ENCODE results near the gene ITPRIPL2. TPM values are rescaled to one million over a fixed set of nuclear protein-coding genes. Genes with fewer than 3 reads are reported as not detected.

Gene ITPRIPL2
- total and polyA plus RNA-seq, 2 of the 13 experiments (the other 11 are each of a cell fraction or from before 2014, with no cell fraction given) = 5.9 to 12.6 TPM

DNA sequence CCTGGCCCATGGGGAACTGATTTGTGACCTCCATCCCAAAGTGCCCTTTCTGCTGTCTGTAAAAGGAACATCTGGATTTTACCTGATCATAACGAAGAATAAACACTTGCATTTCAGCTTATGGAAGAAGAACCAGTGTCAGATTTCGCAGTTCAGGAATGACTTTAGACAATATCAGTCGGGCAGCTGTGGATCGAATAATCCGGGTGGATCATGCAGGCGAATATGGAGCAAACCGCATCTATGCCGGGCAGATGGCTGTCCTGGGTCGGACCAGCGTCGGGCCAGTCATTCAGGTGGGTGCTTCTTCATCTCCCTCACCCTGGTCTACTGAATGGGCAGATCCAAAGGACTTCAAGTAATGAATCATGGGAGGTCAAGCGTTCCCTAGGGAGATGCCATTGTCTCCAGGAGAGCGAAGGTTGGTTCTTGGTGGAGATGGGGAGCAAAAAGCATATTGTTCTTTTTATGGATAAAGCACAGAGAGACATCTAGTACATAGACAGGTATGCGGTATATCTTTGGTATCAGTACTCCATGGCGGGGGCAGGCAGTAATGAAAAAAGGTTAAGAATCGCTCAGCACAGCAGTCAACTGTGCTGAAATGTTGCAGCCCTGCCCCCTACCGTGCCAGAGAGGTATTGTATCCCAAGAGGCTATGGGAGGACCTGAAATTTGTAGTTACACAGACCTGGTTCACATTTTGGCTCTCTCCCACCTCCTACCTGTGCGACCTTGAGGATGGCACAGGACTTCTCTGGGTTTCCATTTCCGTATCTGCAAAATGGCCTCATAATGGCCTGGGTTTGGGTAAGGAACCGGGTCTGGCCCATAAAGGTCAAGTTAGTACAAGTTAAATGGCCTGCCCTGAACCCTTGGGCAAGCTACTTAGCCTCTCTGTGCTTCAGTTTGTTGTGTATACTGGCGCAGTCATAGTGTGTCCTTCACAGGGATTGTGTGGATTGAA, 41.7 kb upstream of the ITPRIPL2 start (continued):
- TF ChIP-seq, protein P1, sequence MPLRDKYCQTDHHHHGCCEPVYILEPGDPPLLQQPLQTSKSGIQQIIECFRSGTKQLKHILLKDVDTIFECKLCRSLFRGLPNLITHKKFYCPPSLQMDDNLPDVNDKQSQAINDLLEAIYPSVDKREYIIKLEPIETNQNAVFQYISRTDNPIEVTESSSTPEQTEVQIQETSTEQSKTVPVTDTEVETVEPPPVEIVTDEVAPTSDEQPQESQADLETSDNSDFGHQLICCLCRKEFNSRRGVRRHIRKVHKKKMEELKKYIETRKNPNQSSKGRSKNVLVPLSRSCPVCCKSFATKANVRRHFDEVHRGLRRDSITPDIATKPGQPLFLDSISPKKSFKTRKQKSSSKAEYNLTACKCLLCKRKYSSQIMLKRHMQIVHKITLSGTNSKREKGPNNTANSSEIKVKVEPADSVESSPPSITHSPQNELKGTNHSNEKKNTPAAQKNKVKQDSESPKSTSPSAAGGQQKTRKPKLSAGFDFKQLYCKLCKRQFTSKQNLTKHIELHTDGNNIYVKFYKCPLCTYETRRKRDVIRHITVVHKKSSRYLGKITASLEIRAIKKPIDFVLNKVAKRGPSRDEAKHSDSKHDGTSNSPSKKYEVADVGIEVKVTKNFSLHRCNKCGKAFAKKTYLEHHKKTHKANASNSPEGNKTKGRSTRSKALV (CRISPR knock-in tag; IDR thresholded peaks at IDR 0.05) = no peak
- no peak for TF ChIP-seq ZNF317 (CRISPR knock-in tag; IDR thresholded peaks at IDR 0.05)
- TF ChIP-seq TBP (CRISPR knock-in tag; IDR thresholded peaks at IDR 0.05) = no peak
- TF ChIP-seq ISL2 (CRISPR knock-in tag; IDR thresholded peaks at IDR 0.05) = no peak
- no peak for TF ChIP-seq ZNF737 (CRISPR knock-in tag; IDR thresholded peaks at IDR 0.05; ENCODE audit: borderline replicate concordance)
- peak; percentile 95 for TF ChIP-seq RAD21 (CRISPR knock-in tag; IDR thresholded peaks at IDR 0.05)
- TF ChIP-seq ZNF577 (CRISPR knock-in tag; IDR thresholded peaks at IDR 0.05; ENCODE audit: borderline replicate concordance, low read depth) = no peak
- TF ChIP-seq, protein P2, sequence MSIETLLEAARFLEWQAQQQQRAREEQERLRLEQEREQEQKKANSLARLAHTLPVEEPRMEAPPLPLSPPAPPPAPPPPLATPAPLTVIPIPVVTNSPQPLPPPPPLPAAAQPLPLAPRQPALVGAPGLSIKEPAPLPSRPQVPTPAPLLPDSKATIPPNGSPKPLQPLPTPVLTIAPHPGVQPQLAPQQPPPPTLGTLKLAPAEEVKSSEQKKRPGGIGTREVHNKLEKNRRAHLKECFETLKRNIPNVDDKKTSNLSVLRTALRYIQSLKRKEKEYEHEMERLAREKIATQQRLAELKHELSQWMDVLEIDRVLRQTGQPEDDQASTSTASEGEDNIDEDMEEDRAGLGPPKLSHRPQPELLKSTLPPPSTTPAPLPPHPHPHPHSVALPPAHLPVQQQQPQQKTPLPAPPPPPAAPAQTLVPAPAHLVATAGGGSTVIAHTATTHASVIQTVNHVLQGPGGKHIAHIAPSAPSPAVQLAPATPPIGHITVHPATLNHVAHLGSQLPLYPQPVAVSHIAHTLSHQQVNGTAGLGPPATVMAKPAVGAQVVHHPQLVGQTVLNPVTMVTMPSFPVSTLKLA (IDR thresholded peaks at IDR 0.05) = no peak
- TF ChIP-seq, protein P3, sequence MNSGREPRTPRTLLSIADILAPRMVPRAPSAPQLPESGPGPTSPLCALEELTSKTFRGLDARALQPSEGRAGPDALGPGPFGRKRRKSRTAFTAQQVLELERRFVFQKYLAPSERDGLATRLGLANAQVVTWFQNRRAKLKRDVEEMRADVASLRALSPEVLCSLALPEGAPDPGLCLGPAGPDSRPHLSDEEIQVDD (CRISPR knock-in tag; IDR thresholded peaks at IDR 0.05; ENCODE audit: borderline replicate concordance) = no peak
- no peak for TF ChIP-seq KLF13 (CRISPR knock-in tag; IDR thresholded peaks at IDR 0.05)
- no peak for TF ChIP-seq GTF3A (CRISPR knock-in tag; conservative IDR thresholded peaks at IDR 0.05)
- TF ChIP-seq ZNF17 (CRISPR knock-in tag; IDR thresholded peaks at IDR 0.05) = peak; percentile 49; the same call in 1 of the 2 replicates
- no peak for TF ChIP-seq TARDBP (CRISPR knock-in tag; IDR thresholded peaks at IDR 0.05)
- TF ChIP-seq ZNF430 (CRISPR knock-in tag; IDR thresholded peaks at IDR 0.05) = no peak
- peak; percentile 23; the same call in 1 of the 2 replicates for TF ChIP-seq ZFX (CRISPR knock-in tag; IDR thresholded peaks at IDR 0.05; ENCODE audit: low read depth)
- no peak for TF ChIP-seq HDAC6 (IDR thresholded peaks at IDR 0.05; ENCODE audit: low read depth, low read length)
- TF ChIP-seq, protein P4, sequence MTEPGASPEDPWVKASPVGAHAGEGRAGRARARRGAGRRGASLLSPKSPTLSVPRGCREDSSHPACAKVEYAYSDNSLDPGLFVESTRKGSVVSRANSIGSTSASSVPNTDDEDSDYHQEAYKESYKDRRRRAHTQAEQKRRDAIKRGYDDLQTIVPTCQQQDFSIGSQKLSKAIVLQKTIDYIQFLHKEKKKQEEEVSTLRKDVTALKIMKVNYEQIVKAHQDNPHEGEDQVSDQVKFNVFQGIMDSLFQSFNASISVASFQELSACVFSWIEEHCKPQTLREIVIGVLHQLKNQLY (CRISPR knock-in tag; IDR thresholded peaks at IDR 0.05) = no peak
- TF ChIP-seq, protein P5, sequence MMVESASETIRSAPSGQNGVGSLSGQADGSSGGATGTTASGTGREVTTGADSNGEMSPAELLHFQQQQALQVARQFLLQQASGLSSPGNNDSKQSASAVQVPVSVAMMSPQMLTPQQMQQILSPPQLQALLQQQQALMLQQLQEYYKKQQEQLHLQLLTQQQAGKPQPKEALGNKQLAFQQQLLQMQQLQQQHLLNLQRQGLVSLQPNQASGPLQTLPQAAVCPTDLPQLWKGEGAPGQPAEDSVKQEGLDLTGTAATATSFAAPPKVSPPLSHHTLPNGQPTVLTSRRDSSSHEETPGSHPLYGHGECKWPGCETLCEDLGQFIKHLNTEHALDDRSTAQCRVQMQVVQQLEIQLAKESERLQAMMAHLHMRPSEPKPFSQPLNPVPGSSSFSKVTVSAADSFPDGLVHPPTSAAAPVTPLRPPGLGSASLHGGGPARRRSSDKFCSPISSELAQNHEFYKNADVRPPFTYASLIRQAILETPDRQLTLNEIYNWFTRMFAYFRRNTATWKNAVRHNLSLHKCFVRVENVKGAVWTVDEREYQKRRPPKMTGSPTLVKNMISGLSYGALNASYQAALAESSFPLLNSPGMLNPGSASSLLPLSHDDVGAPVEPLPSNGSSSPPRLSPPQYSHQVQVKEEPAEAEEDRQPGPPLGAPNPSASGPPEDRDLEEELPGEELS (CRISPR knock-in tag; IDR thresholded peaks at IDR 0.05) = peak; percentile 14; the same call in 1 of the 2 replicates
- TF ChIP-seq NFE2L1 (CRISPR knock-in tag; IDR thresholded peaks at IDR 0.05; ENCODE audit: borderline replicate concordance) = no peak
- no peak for TF ChIP-seq ZNF282 (IDR thresholded peaks at IDR 0.05; ENCODE audit: partially characterized antibody)
- no peak for TF ChIP-seq MIXL1 (CRISPR knock-in tag; IDR thresholded peaks at IDR 0.05)
- TF ChIP-seq NR2F2 (IDR thresholded peaks at IDR 0.05; ENCODE audit: borderline replicate concordance, low read depth) = no peak
- TF ChIP-seq KMT2B (CRISPR knock-in tag; IDR thresholded peaks at IDR 0.05) = 0 out of 2 replicates have a peak, but pooled peaks have one; percentile 42
- no peak for TF ChIP-seq ZNF782 (CRISPR knock-in tag; IDR thresholded peaks at IDR 0.05; ENCODE audit: borderline replicate concordance)

All from HepG2 (cell line).